Heart left ventricle (tissue), 16 donors: ENCODE measurements around the gene KDM4B. TPM values are rescaled to one million over a fixed set of nuclear protein-coding genes. Genes with fewer than 3 reads are reported as not detected.

Experiments
- ATAC-seq, 4 donors: fragments of 200-7000 bp; cut with Tn5 transposase; one replicate each; pipeline ENCODE4 v1.9.1; 2020 to 2022; ENCODE audit warnings: moderate library complexity in 4 of 4, mild to moderate bottlenecking in 3 of 4, moderate number of reproducible peaks in 1 of 4
- DNase-seq, 5 donors: peaks; one replicate each; pipeline ENCODE4 v3.0.0-alpha.2; 2020
- H3K27ac ChIP-seq, 12 donors: fragments of 200-600 bp; sonication (generic) in 4 of 12; one replicate each; pipeline versions ENCODE4 v1.5.0 to v1.8.0; 2016 to 2022; ENCODE audit warnings: mild to moderate bottlenecking in 2 of 12
- H3K27me3 ChIP-seq, 9 donors: fragments of 200-600 bp; sonication (generic) in 2 of 9; one replicate each; pipeline versions ENCODE4 v1.5.1 to v1.8.0; 2016 to 2022; ENCODE audit warnings: mild to moderate bottlenecking in 3 of 9
- H3K36me3 ChIP-seq, 9 donors: fragments of 200-600 bp; sonication (generic) in 2 of 9; one replicate each; pipeline versions ENCODE4 v1.5.0 to v1.8.0; 2018 to 2022; ENCODE audit warnings: mild to moderate bottlenecking in 2 of 9
- H3K4me1 ChIP-seq, 12 donors: fragments of 200-600 bp; sonication (generic) in 4 of 12; one replicate each; pipeline versions ENCODE4 v1.5.0 to v1.8.0; 2016 to 2022; ENCODE audit warnings: mild to moderate bottlenecking in 3 of 12
- H3K4me3 ChIP-seq, 12 donors: fragments of 200-600 bp; sonication (generic) in 4 of 12; one replicate each; pipeline versions ENCODE4 v1.5.0 to v1.8.0; 2017 to 2022; ENCODE audit warnings: mild to moderate bottlenecking in 9 of 12, moderate library complexity in 4 of 12
- H3K9me3 ChIP-seq, 12 donors: fragments of 200-600 bp; sonication (generic) in 4 of 12; one replicate each; pipeline versions ENCODE4 v1.5.0 to v1.8.0; 2016 to 2022; ENCODE audit warnings: mild to moderate bottlenecking in 1 of 12
- CTCF ChIP-seq, 12 donors: fragments of 200-600 bp; sonication (generic) in 4 of 12; IDR thresholded peaks; one replicate each; pipeline versions ENCODE4 v1.5.0 to v1.8.0; 2018 to 2022; ENCODE audit warnings: antibody characterized with exemption in 12 of 12, mild to moderate bottlenecking in 5 of 12
- POLR2A ChIP-seq, 2 donors: fragments of 450-650 bp; IDR thresholded peaks; one replicate each; pipeline ENCODE4 v1.6.1; 2017; ENCODE audit warnings: antibody characterized with exemption in 2 of 2, mild to moderate bottlenecking in 2 of 2, moderate library complexity in 2 of 2
- WGBS, 4 donors: extraction: QIAGEN DNeasy Blood & Tissue Kit in 2 of 4; methylation state at CpG; one replicate each; pipeline versions ENCODE4 v1.1.5 to v1.1.7; 2013 to 2018; 5-methylcytosine and 5-hydroxymethylcytosine counted together
- intact Hi-C, 10 donors: fragments of 100-400 bp; cut with DNase I; formaldehyde crosslinking; loops; one replicate each; pipeline versions ENCODE4 v1.11.1 to v1.14.2; 2022
- polyA plus RNA-seq, 2 donors: library from polyadenylated mRNA; stranded (reverse); fragments of 200-250 nt; gene quantifications; one replicate each; pipeline ENCODE4 v1.2.3, GENCODE V29; 2013
- total RNA-seq, 9 donors: library from RNA; depleted of rRNA in 2 of 9; stranded (reverse); fragments of >200 nt in 2 of 9; fragmentation: NEBNext Ultra II Directional in 3 of 9; extraction: Animal tissue kit (Norgen Biotek cat#: 25700) in 3 of 9; gene quantifications; one replicate each; pipeline versions ENCODE4 v1.1.0 to v1.2.4, GENCODE V29; 2016 to 2023
- donor health status: ischemic (EF 13 %, LVEDD 7.1; RV severe dilation, severe dysfunction).
- donor health status: healthy with polysubstance abuse.
- donor health status: DM: no; HTN: yes; CAD: no.
- donor health status: DM: no; HTN: no; CAD: no.
- donor health status: ischemic (EF 25% LVEDD 6.9; RV normal size, moderate dysfunction).
- donor health status: ischemic (EF 25% LVEDD 5.7; RV mildly dilated, moderate dysfunction).
- donor health status: healthy.
- donor health status: DM: yes; HTN: yes; CAD: no.
- donor health status: ischemic (EF 35%, LVEDD 5.7; RV mildly dilated, moderate dysfunction).
- donor health status: nonischemic (EF 11% LVEDD 7.7; RV severe dilation, severe dysfunction).
- donor health status: DM: yes; HTN: yes; CAD: no.
- donor health status: PGD.
- donor health status: ischemic (EF 29% LVEDD 5.4; RV normal size, mild dysfunction).
- donor health status: nonischemic (EF 23%, LVEDD 6.1; RV moderate dilation, normal function).

The KDM4B gene
- total and polyA plus RNA-seq, 11 donors, result 21.5 to 36.5 (median 27.2) TPM

GRCh38 chr19:5152767-5153532 lies 184.0 kb downstream of the KDM4B start:
- Histone ChIP-seq H3K27ac (no peak overlapping the region), H3K4me1 (no peaks in the 10 kb centered on the region), H3K27me3 (no peaks in the 10 kb centered on the region), H3K4me3 (no peak overlapping the region), H3K36me3 (peaks cover 0 to 43% (median 23%) of the 10 kb centered on the region in 9 donors), H3K9me3 (peaks cover 0 to 6% (median 0%) of the 10 kb centered on the region in 12 donors)
- ATAC-seq (no peak), DNase-seq (peak in 1 of 5 donors; percentile 40)
- intact Hi-C loops, result loop anchor here in 4 of 10 donors (5.0 kb wide), 1 partner anchor 106 kb away; no protein-coding TSS in a partner anchor
- 91 to 94% (median 92%) methylated on average over 24 of the region's 24 CpGs for WGBS, 4 donors
- no peak for TF ChIP-seq CTCF (IDR thresholded peaks at IDR 0.05)
- TF ChIP-seq POLR2A (IDR thresholded peaks at IDR 0.05), result no peak

- Histone ChIP-seq H3K36me3 (peaks cover 0 to 36% (median 17%) of the 10 kb centered on the region in 9 donors), H3K4me1 (no peaks in the 10 kb centered on the region), H3K9me3 (peaks cover 0 to 13% (median 5%) of the 10 kb centered on the region in 12 donors), H3K27ac (no peak overlapping the region), H3K27me3 (no peaks in the 10 kb centered on the region), H3K4me3 (no peak overlapping the region)
- peak in 2 of 4 donors; percentile 2 to 7 for ATAC-seq
- WGBS, 4 donors, result 82 to 93% (median 89%) methylated on average over 8 to 14 of the region's 14 CpGs
- TF ChIP-seq CTCF (IDR thresholded peaks at IDR 0.05) (no peak), POLR2A (IDR thresholded peaks at IDR 0.05) (no peak)
- DNase-seq, result peak in 2 of 5 donors; percentile 24 to 40
- intact Hi-C loops, result loop anchor here in 4 of 10 donors (5.0 kb wide), 1 partner anchor 106 kb away; no protein-coding TSS in a partner anchor
Observed at GRCh38 chr19:5153601-5154128, 184.8 kb downstream of the KDM4B start.

GRCh38 chr19:5154129-5154798 lies 185.4 kb downstream of the KDM4B start:
- Histone ChIP-seq H3K9me3 (peaks cover 0 to 19% (median 9%) of the 10 kb centered on the region in 12 donors), H3K27ac (no peak overlapping the region), H3K36me3 (peaks cover 0 to 31% (median 13%) of the 10 kb centered on the region in 9 donors), H3K4me1 (no peaks in the 10 kb centered on the region), H3K27me3 (no peaks in the 10 kb centered on the region), H3K4me3 (no peak overlapping the region)
- WGBS, 4 donors, result 59 to 88% (median 81%) methylated on average over 10 to 17 of the region's 17 CpGs
- DNase-seq (peak in 3 of 5 donors; percentile 11 to 61 (median 28)), ATAC-seq (peak in 3 of 4 donors; percentile 27 to 37 (median 32))
- intact Hi-C loops, result loop anchor here in 4 of 10 donors (5.0 kb wide), 1 partner anchor 107 kb away; no protein-coding TSS in a partner anchor
- TF ChIP-seq POLR2A (IDR thresholded peaks at IDR 0.05) (no peak), CTCF (IDR thresholded peaks at IDR 0.05) (peak in 11 of 12 donors; percentile 18 to 49 (median 33))
